HCT116 (cell line): ENCODE data around the gene ACTN1. TPM values are rescaled to one million over a fixed set of nuclear protein-coding genes. Genes with fewer than 3 reads are reported as not detected.

ENCODE experiments used
- ATAC-seq: fragments of 200-7000 bp; cut with Tn5 transposase; 2 replicates; pipeline ENCODE4 v1.9.1; 2020; ENCODE audit warnings: mild to moderate bottlenecking, moderate library complexity
- BruUV-seq: library from RNA; stranded (reverse); fragments of 400-500 nt; replicated peaks from 2 replicates; lab custom pipeline; 2021; lab: Mats Ljungman, UMichigan
- CTCF ChIA-PET: fragments of 300-600 bp; sonication (Branson Sonifier 250); formaldehyde crosslinking; loops from one replicate; lab custom pipeline; 2021; ENCODE audit warnings: antibody characterized with exemption; lab: Charles Lee
- POLR2A ChIA-PET: fragments of 300-600, 350-600 bp; sonication (Branson Sonifier 250); formaldehyde crosslinking; loops from one replicate; lab custom pipeline; 2021; ENCODE audit warnings: antibody characterized with exemption; lab: Charles Lee
- RAD21 ChIA-PET, 2 experiments: fragments of 300-600 bp; sonication (Branson Sonifier 250); formaldehyde crosslinking; loops; one replicate each; lab custom pipeline; 2023; ENCODE audit warnings: low total read pairs in 2 of 2; ENCODE audit not compliant: uncharacterized antibody in 2 of 2, unreplicated experiment in 2 of 2, low non-redundant PET in 1 of 2; lab: Charles Lee
- DNase-seq: peaks from one replicate; pipeline ENCODE4 v3.0.0-alpha.2; 2010; ENCODE audit warnings: low read depth, low spot score
- H2AFZ ChIP-seq: fragments of 200-600 bp; shearing (Covaris generic), sonication (generic); 2 replicates; pipeline ENCODE4 v1.6.1; 2017; ENCODE audit warnings: low read depth, mixed run types, mixed read lengths, antibody characterized with exemption, low read length; ENCODE audit not compliant: poor library complexity, severe bottlenecking
- H3K27ac ChIP-seq: 2 replicates; pipeline ENCODE4 v1.5.1; 2012; ENCODE audit warnings: low read depth, low read length
- H3K27me3 ChIP-seq: fragments of 200-600 bp; sonication (generic); 2 replicates; pipeline ENCODE4 v1.6.1; 2016; ENCODE audit warnings: mixed run types, low read length, mixed read lengths; ENCODE audit not compliant: insufficient read depth
- H3K36me3 ChIP-seq, 2 experiments: fragments of 200-500 bp in 1 of 2; fragments of 200-600 bp in 1 of 2; sonication (Bioruptor generic) in 1 of 2; sonication (generic) in 1 of 2; 2 replicates each; pipeline versions ENCODE4 v1.5.1 to v1.6.1; 2014 to 2016; ENCODE audit warnings: low read length in 2 of 2, inconsistent platforms in 1 of 2, mixed read lengths in 1 of 2, mixed run types in 1 of 2; ENCODE audit not compliant: insufficient read depth in 2 of 2, control insufficient read depth in 1 of 2
- H3K4me1 ChIP-seq, 2 experiments: fragments of 200-600 bp in 1 of 2; sonication (generic) in 1 of 2; 2 replicates each; pipeline versions ENCODE4 v1.5.1 to v1.6.1; 2012 to 2017; ENCODE audit warnings: low read length in 2 of 2, inconsistent platforms in 1 of 2, mild to moderate bottlenecking in 1 of 2, mixed read lengths in 1 of 2, mixed run types in 1 of 2, moderate library complexity in 1 of 2; ENCODE audit not compliant: insufficient read depth in 2 of 2, control insufficient read depth in 1 of 2
- H3K4me2 ChIP-seq: fragments of 200-600 bp; sonication (generic); 2 replicates; pipeline ENCODE4 v1.6.1; 2017; ENCODE audit warnings: mixed run types, low read length, mixed read lengths
- H3K4me3 ChIP-seq, 2 experiments: fragments of 200-600 bp in 1 of 2; sonication (generic) in 1 of 2; replicated peaks in 1 of 2; 2 replicates each; pipeline ENCODE4 v1.5.1; 2011 to 2016; ENCODE audit warnings: low read length in 2 of 2, control low read depth in 1 of 2, low read depth in 1 of 2, mild to moderate bottlenecking in 1 of 2, mixed read lengths in 1 of 2, mixed run types in 1 of 2
- H3K79me2 ChIP-seq: fragments of 200-600 bp; sonication (generic); 2 replicates; pipeline ENCODE4 v1.6.1; 2017; ENCODE audit warnings: mild to moderate bottlenecking, mixed run types, low read length, moderate library complexity, mixed read lengths; ENCODE audit not compliant: insufficient read depth
- H3K9ac ChIP-seq: fragments of 200-600 bp; sonication (generic); 2 replicates; pipeline ENCODE4 v1.6.1; 2016; ENCODE audit warnings: low read length, mixed read lengths
- H3K9me2 ChIP-seq: fragments of 200-600 bp; sonication (generic), shearing (Covaris generic); 2 replicates; pipeline ENCODE4 v1.6.1; 2017; ENCODE audit warnings: mixed run types, mild to moderate bottlenecking, moderate library complexity; ENCODE audit not compliant: insufficient read depth
- H3K9me3 ChIP-seq, 2 experiments: fragments of 200-500 bp in 1 of 2; fragments of 200-600 bp in 1 of 2; sonication (Bioruptor generic) in 1 of 2; sonication (generic) in 1 of 2; 2 replicates each; pipeline ENCODE4 v1.6.1; 2014 to 2017; ENCODE audit warnings: low read length in 2 of 2, mixed read lengths in 2 of 2, inconsistent platforms in 1 of 2, low read depth in 1 of 2, mild to moderate bottlenecking in 1 of 2, mixed run types in 1 of 2, moderate library complexity in 1 of 2; ENCODE audit not compliant: control insufficient read depth in 1 of 2, insufficient read depth in 1 of 2
- H4K20me1 ChIP-seq: fragments of 200-600 bp; sonication (generic), shearing (Covaris generic); 2 replicates; pipeline ENCODE4 v1.6.1; 2017; ENCODE audit warnings: mixed run types, mild to moderate bottlenecking, moderate library complexity; ENCODE audit not compliant: insufficient read depth
- ELF1 ChIP-seq: IDR thresholded peaks from 2 replicates; pipeline ENCODE4 v1.6.1; 2012; ENCODE audit warnings: low read depth, borderline replicate concordance
- JUND ChIP-seq: IDR thresholded peaks from 2 replicates; pipeline ENCODE4 v1.6.1; 2012
- RAD21 ChIP-seq: IDR thresholded peaks from 2 replicates; pipeline ENCODE4 v1.6.1; 2012; ENCODE audit warnings: low read depth, mild to moderate bottlenecking
- SIN3A ChIP-seq: IDR thresholded peaks from 2 replicates; pipeline ENCODE4 v1.6.1; 2012; ENCODE audit warnings: low read depth
- SRF ChIP-seq: IDR thresholded peaks from 2 replicates; pipeline ENCODE4 v1.6.1; 2012; ENCODE audit warnings: low read depth
- TCF7L2 ChIP-seq: IDR thresholded peaks from 2 replicates; pipeline ENCODE4 v1.7.0; 2011; ENCODE audit warnings: borderline replicate concordance, inconsistent platforms; ENCODE audit not compliant: insufficient read depth, insufficient read length; ENCODE audit errors: extremely low read depth
- ZBTB33 ChIP-seq: IDR thresholded peaks from 2 replicates; pipeline ENCODE4 v1.6.1; 2011; ENCODE audit warnings: mild to moderate bottlenecking, low read length, moderate library complexity; ENCODE audit not compliant: insufficient replicate concordance; ENCODE audit errors: extremely low read depth
- ZFX ChIP-seq: fragments of 450-650 bp; IDR thresholded peaks from 2 replicates; pipeline ENCODE4 v1.6.1; 2017
- ZNF274 ChIP-seq: fragments of 200-500 bp; sonication (Bioruptor generic); IDR thresholded peaks from 2 replicates; pipeline ENCODE4 v1.6.1; 2014; ENCODE audit warnings: mild to moderate bottlenecking, low read depth, low read length, inconsistent platforms
- intact Hi-C: fragments of 100-400 bp; cut with micrococcal nuclease; formaldehyde crosslinking; loops from 2 replicates; pipeline ENCODE4 v1.10.0; 2022
- total RNA-seq: library from RNA; stranded (reverse); gene quantifications from one replicate; pipeline ENCODE4 v1.2.1, GENCODE V29; 2021; ENCODE audit not compliant: unreplicated experiment
- TF ChIP-seq, protein P1 (sequence below): IDR thresholded peaks from 2 replicates; pipeline ENCODE4 v1.6.1; 2012

ACTN1 gene
- total RNA-seq, 1 experiment from 2014 or later, result 123 TPM

DNA sequence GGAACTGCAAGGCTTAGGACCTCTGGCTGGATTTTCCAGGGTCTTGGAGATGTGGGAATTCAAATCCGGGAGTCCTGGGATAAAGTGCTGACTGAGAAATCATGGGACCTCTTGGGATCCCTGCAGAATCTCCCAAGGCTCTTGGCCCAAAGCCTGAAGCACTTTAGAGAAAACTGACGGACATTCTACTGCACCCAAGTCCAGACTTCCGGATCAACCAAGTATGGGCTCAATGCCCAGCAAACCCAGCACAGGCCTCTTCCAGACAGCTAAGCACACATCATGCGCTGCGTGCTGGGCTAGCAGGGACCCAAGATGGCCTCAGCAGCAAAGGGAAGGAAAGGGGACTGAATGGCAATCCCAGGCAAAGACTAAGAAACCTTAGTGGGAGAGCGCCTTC lies 85.0 kb downstream of the ACTN1 start (continued):
- TF ChIP-seq ZBTB33 (no peak), SRF (no peak), SIN3A (no peak), JUND (no peak), ELF1 (no peak)
- TF ChIP-seq, protein P1, sequence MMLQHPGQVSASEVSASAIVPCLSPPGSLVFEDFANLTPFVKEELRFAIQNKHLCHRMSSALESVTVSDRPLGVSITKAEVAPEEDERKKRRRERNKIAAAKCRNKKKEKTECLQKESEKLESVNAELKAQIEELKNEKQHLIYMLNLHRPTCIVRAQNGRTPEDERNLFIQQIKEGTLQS, result no peak

DNA sequence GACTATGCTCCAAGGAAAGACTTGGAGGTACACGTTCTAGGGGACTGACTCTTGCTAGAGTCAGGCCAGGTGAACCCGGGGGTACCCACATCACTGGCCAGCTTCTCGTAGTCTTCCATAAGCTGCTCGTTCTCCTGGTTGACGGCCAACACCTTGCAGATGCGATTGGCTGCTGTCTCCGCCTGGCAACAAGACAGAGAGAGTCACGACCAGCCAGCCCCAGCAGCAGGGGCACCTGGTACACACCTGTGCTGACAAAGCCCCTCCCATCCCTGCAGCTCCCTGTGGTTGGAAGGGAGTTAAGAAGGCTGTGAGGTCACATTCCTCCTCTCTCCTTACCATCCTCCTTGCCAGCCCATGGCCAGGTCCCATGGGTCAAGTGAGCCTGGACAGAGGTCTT lies 85.5 kb downstream of the ACTN1 start:
- CTCF ChIA-PET, result no interaction called here
- intact Hi-C loops, result no loop called here
- POLR2A ChIA-PET, result no interaction called here

More for the DNA sequence above, 85.5 kb downstream of the ACTN1 start:
- RAD21 ChIA-PET, result no interaction called here
- Histone ChIP-seq H3K4me1 (no peaks in the 10 kb centered on the region), H2AFZ (no peak overlapping the region), H3K4me2 (no peak overlapping the region), H3K36me3 (peaks cover 37 to 39% of the 10 kb centered on the region in 2 experiments; a peak in 3 of 4 replicates), H3K79me2 (no peaks in the 10 kb centered on the region), H3K27me3 (no peaks in the 10 kb centered on the region), H3K4me3 (no peak overlapping the region), H3K9ac (no peak overlapping the region), H3K9me3 (no peaks in the 10 kb centered on the region), H3K27ac (no peak overlapping the region), H3K9me2 (no peaks in the 10 kb centered on the region), H4K20me1 (no peaks in the 10 kb centered on the region)
- DNase-seq (no peak), ATAC-seq (no peak; the same call in 1 of the 2 replicates)
- TF ChIP-seq SIN3A (no peak), ZNF274 (no peak), TCF7L2 (no peak), ELF1 (no peak), RAD21 (no peak), SRF (no peak), ZFX (no peak)
- no TSS peak for BruUV-seq
